K562 (cell line): ENCODE measurements around the gene KRTAP5-5. TPM values are rescaled to one million over a fixed set of nuclear protein-coding genes. Genes with fewer than 3 reads are reported as not detected.

ENCODE experiments used
- ATAC-seq: fragments of 200-7000 bp; cut with Tn5 transposase; 3 replicates; pipeline ENCODE4 v1.9.1; 2020; ENCODE audit warnings: moderate library complexity
- BruUV-seq: library from RNA; stranded (reverse); fragments of 400-500 nt; replicated peaks from 2 replicates; lab custom pipeline; 2021; lab: Mats Ljungman, UMichigan
- CTCF ChIA-PET: fragments of 300-600 bp; formaldehyde crosslinking; extraction: SDS; loops from one replicate; lab custom pipeline; 2021; ENCODE audit warnings: low intra/inter-chr PET ratio; lab: Yijun Ruan, JAX
- POLR2A ChIA-PET: fragments of 300-600, 350-650 bp; sonication (Branson Sonifier 250); formaldehyde crosslinking; extraction: SDS; loops from one replicate; lab custom pipeline; 2021; ENCODE audit warnings: antibody characterized with exemption, inconsistent platforms; lab: Yijun Ruan, JAX
- DNase-seq, 4 experiments: peaks; one replicate each; pipeline versions ENCODE4 v3.0.0 to v3.0.0-alpha.2; 2011 to 2018; ENCODE audit warnings: low spot score in 3 of 4, mixed read lengths in 3 of 4; ENCODE audit errors: extremely low read depth in 1 of 4
- FAIRE-seq: peaks from 2 replicates; lab custom pipeline; 2011; peaks lifted over from hg19 to GRCh38; lab: Jason Lieb, UNC
- H2AFZ ChIP-seq: 2 replicates; pipeline ENCODE4 v1.6.0; 2011; ENCODE audit warnings: low read depth, low read length, control low read depth, inconsistent platforms
- H3K27ac ChIP-seq: fragments of 200-600 bp; 3 replicates; pipeline ENCODE4 v1.8.0; 2011; ENCODE audit warnings: low read depth, mild to moderate bottlenecking, control low read depth, inconsistent platforms, low read length, moderate library complexity, mixed read lengths; ENCODE audit errors: extremely low read depth
- H3K27me3 ChIP-seq, 2 experiments: fragments of 300-600 bp in 1 of 2; 2 replicates in 1 of 2; 3 replicates in 1 of 2; pipeline versions ENCODE4 v1.6.0 to v1.8.0; 2011; ENCODE audit warnings: inconsistent platforms in 2 of 2, low read length in 2 of 2, mild to moderate bottlenecking in 1 of 2, mixed read lengths in 1 of 2, moderate library complexity in 1 of 2; ENCODE audit not compliant: control insufficient read depth in 2 of 2, insufficient read depth in 2 of 2
- H3K36me3 ChIP-seq: fragments of 300-600 bp; 3 replicates; pipeline ENCODE4 v1.8.0; 2011; ENCODE audit warnings: mild to moderate bottlenecking, low read length, inconsistent platforms; ENCODE audit not compliant: control insufficient read depth, insufficient read depth
- H3K4me1 ChIP-seq, 2 experiments: fragments of 200-600 bp in 1 of 2; replicated peaks in 1 of 2; 2 replicates in 1 of 2; 3 replicates in 1 of 2; pipeline versions ENCODE4 v1.5.1 to v1.8.0; 2011; ENCODE audit warnings: inconsistent platforms in 2 of 2, low read length in 2 of 2, mild to moderate bottlenecking in 1 of 2, mixed read lengths in 1 of 2, moderate library complexity in 1 of 2; ENCODE audit not compliant: control insufficient read depth in 2 of 2, insufficient read depth in 2 of 2
- H3K4me2 ChIP-seq: 2 replicates; pipeline ENCODE4 v1.6.1; 2011; ENCODE audit warnings: low read length, control low read depth, inconsistent platforms, mixed read lengths; ENCODE audit not compliant: insufficient read depth
- H3K4me3 ChIP-seq: fragments of 200-600 bp; sonication (generic), shearing (Covaris generic); 2 replicates; pipeline ENCODE4 v1.5.1; 2016; ENCODE audit warnings: control low read depth, inconsistent platforms
- H3K79me2 ChIP-seq: fragments of 200-600 bp; 3 replicates; pipeline ENCODE4 v1.8.0; 2011; ENCODE audit warnings: low read length, inconsistent platforms; ENCODE audit not compliant: control insufficient read depth, insufficient read depth
- H3K9ac ChIP-seq, 2 experiments: 2 replicates each; pipeline versions ENCODE4 v1.6.0 to v1.6.1; 2011; ENCODE audit warnings: low read depth in 2 of 2, low read length in 2 of 2, control low read depth in 1 of 2, inconsistent platforms in 1 of 2, mild to moderate bottlenecking in 1 of 2, mixed read lengths in 1 of 2; ENCODE audit not compliant: insufficient read depth in 1 of 2
- H3K9me1 ChIP-seq: one replicate; pipeline ENCODE4 v1.6.0; 2011; ENCODE audit warnings: inconsistent platforms, mild to moderate bottlenecking, low read length, moderate library complexity; ENCODE audit not compliant: control insufficient read depth, insufficient read depth
- H3K9me3 ChIP-seq: replicated peaks from 2 replicates; pipeline ENCODE4 v1.5.1; 2011; ENCODE audit warnings: low read depth, low read length, inconsistent platforms; ENCODE audit not compliant: control insufficient read depth, insufficient read depth
- H4K20me1 ChIP-seq: replicated peaks from 2 replicates; pipeline ENCODE4 v1.6.1; 2011; ENCODE audit warnings: low read length, inconsistent platforms, mixed read lengths; ENCODE audit not compliant: control insufficient read depth, insufficient read depth
- ETV6 ChIP-seq, 3 experiments: fragments of 150-350 bp in 1 of 3; sonication (generic) in 1 of 3; formaldehyde crosslinking in 1 of 3; IDR thresholded peaks; 2 replicates each; pipeline versions ENCODE4 v1.6.1 to v1.8.0; 2014 to 2022; ENCODE audit warnings: borderline replicate concordance in 2 of 3, low read depth in 2 of 3, antibody characterized with exemption in 1 of 3, low read length in 1 of 3, mild to moderate bottlenecking in 1 of 3, missing genetic modification reagents in 1 of 3
- GTF2A2 ChIP-seq: IDR thresholded peaks from 2 replicates; pipeline ENCODE4 v1.6.1; 2016; ENCODE audit warnings: mild to moderate bottlenecking, missing genetic modification characterization, missing compliant biosample characterization
- POLR2AphosphoS5 ChIP-seq: IDR thresholded peaks from 2 replicates; pipeline ENCODE4 v1.6.1; 2011; ENCODE audit warnings: mild to moderate bottlenecking, low read depth, low read length, moderate library complexity; ENCODE audit not compliant: control insufficient read depth, insufficient read depth
- POLR2B ChIP-seq: fragments of 450-650 bp; IDR thresholded peaks from 2 replicates; pipeline ENCODE4 v1.6.1; 2018; ENCODE audit warnings: low read depth; ENCODE audit not compliant: partially characterized antibody
- ZNF212 ChIP-seq: fragments of 450-650 bp; formaldehyde crosslinking; IDR thresholded peaks from 2 replicates; pipeline ENCODE4 v1.4.0; 2020; ENCODE audit warnings: mild to moderate bottlenecking
- WGBS: fragments of 100-300 bp; shearing (Covaris generic); methylation state at CpG from one replicate; pipeline ENCODE4 v1.1.6; 2016; ENCODE audit warnings: low coverage, mixed read lengths; ENCODE audit not compliant: insufficient coverage; ENCODE audit errors: missing lambda C conversion rate; 5-methylcytosine and 5-hydroxymethylcytosine counted together
- in situ Hi-C: fragments of 300-500 bp; cut with MboI; formaldehyde crosslinking; loops from 4 replicates; pipeline ENCODE4 v1.15.0; 2018; ENCODE audit warnings: inconsistent platforms, mixed read lengths
- intact Hi-C: fragments of 100-400 bp; cut with micrococcal nuclease; formaldehyde crosslinking; loops from 2 replicates; pipeline ENCODE4 v1.14.2; 2022
- polyA plus RNA-seq, 8 experiments: library from polyadenylated mRNA; depleted of rRNA in 4 of 8; stranded (reverse) in 5 of 8; unstranded in 3 of 8; fragments of >200 nt; fragmentation: Nextera tagmentation in 2 of 8; fragmentation: Illumina TruSeq in 1 of 8; extraction: Ambion mirVana in 2 of 8; extraction: Trizol in 1 of 8; gene quantifications; 2 replicates each; pipeline versions ENCODE4 v1.2.1 to v1.2.3, GENCODE V29; 2011 to 2014; ENCODE audit warnings: inconsistent platforms in 1 of 8, missing spikeins in 1 of 8
- total RNA-seq, 7 experiments: library from RNA; depleted of rRNA in 6 of 7; stranded (reverse); fragments of >200 nt in 6 of 7; fragmentation: Illumina TruSeq in 2 of 7; extraction: Trizol in 2 of 7; gene quantifications; 2 replicates each; pipeline versions ENCODE4 v1.2.1 to v1.2.3, GENCODE V29; 2011 to 2021; ENCODE audit warnings: low replicate concordance in 1 of 7
- TF ChIP-seq, protein P1 (sequence below): IDR thresholded peaks from 2 replicates; pipeline ENCODE4 v1.6.1; 2016; ENCODE audit warnings: missing genetic modification characterization, missing compliant biosample characterization
- TF ChIP-seq, protein P2 (sequence below): IDR thresholded peaks from 2 replicates; pipeline ENCODE4 v1.6.1; 2011; ENCODE audit warnings: borderline replicate concordance, low read depth, mild to moderate bottlenecking, moderate library complexity, low read length; ENCODE audit not compliant: insufficient read depth, poor library complexity, severe bottlenecking

KRTAP5-5 gene
- total and polyA plus RNA-seq, 9 of the 15 experiments (the other 6 are each of a cell fraction or from before 2014, with no cell fraction given), result not detected

DNA sequence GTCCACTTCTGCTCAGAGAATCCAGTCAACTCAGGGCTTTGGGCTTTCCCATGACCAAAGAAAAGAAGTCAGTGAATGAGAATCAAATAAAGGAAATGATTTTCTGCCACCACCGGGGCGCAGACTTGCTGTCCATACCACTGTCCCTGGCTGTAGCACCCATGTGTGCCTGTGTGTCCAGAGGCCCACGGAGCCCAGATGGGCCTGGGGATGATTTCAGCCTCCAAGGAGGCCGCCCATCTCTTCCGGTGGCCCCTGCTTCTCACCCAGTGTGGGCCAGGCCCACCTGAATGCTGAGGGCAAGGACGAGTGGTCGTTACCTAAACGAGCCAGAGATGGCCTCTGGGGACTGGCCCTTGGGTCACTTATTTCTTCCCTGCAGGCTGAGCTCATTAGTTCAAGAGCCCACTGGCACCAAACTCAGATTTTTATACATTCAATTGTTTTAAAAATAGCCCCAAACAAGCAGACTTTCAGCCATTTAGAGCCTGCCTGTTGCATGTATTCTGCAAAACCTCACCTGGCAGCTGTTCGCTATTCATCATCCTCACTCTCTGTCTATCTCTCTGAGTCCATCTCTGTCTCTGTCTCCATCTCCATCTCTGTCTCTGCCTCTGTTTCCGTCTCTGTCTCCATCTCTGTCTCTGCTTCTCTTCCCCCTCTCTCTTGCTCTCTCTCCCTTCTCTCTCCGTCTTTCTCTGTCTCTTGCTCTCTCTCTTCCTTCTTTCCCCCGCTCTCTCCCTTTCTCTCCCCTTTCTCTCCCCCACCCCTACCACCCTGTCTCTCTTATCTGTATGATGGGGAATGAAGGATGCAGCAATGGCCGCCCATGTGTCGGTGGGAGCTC, 24.2 kb downstream of the KRTAP5-5 start:
- no peak overlapping the region for H3K4me3 ChIP-seq
- POLR2A ChIA-PET, result interaction anchor here (1.3 kb wide), 1 partner anchor 180 kb away, joined by 5 read pairs; the partner anchor contains the start of gene SYT8
- H2AFZ ChIP-seq, result no peak overlapping the region
- no peak for FAIRE-seq
- no peak overlapping the region for H3K9ac ChIP-seq
- peaks cover 17% of the 10 kb centered on the region for H4K20me1 ChIP-seq
- intact Hi-C loops, result loop anchor here (2.0 to 5.0 kb wide), 2 partner anchors 39 to 179 kb away; no protein-coding TSS in a partner anchor
- H3K79me2 ChIP-seq, result no peaks in the 10 kb centered on the region
- no peaks in the 10 kb centered on the region for H3K9me3 ChIP-seq
- in situ Hi-C loops, result no loop called here
- ATAC-seq, result no peak
- no peaks in the 10 kb centered on the region for H3K9me1 ChIP-seq
- H3K4me1 ChIP-seq, result peaks cover 0 to 10% of the 10 kb centered on the region in 2 experiments; a peak in 2 of 5 replicates
- H3K36me3 ChIP-seq, result no peaks in the 10 kb centered on the region
- H3K27ac ChIP-seq, result no peak overlapping the region
- TF ChIP-seq, protein P1, sequence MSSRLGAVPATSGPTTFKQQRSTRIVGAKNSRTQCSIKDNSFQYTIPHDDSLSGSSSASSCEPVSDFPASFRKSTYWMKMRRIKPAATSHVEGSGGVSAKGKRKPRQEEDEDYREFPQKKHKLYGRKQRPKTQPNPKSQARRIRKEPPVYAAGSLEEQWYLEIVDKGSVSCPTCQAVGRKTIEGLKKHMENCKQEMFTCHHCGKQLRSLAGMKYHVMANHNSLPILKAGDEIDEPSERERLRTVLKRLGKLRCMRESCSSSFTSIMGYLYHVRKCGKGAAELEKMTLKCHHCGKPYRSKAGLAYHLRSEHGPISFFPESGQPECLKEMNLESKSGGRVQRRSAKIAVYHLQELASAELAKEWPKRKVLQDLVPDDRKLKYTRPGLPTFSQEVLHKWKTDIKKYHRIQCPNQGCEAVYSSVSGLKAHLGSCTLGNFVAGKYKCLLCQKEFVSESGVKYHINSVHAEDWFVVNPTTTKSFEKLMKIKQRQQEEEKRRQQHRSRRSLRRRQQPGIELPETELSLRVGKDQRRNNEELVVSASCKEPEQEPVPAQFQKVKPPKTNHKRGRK (tag), result 0 out of 2 replicates have a peak, but pooled peaks have one; percentile 20
- no peak for TF ChIP-seq POLR2B
- TF ChIP-seq ZNF212 (CRISPR knock-in tag), result no peak
- TF ChIP-seq POLR2AphosphoS5, result no peak
- TF ChIP-seq GTF2A2, result no peak
- TF ChIP-seq, protein P2, sequence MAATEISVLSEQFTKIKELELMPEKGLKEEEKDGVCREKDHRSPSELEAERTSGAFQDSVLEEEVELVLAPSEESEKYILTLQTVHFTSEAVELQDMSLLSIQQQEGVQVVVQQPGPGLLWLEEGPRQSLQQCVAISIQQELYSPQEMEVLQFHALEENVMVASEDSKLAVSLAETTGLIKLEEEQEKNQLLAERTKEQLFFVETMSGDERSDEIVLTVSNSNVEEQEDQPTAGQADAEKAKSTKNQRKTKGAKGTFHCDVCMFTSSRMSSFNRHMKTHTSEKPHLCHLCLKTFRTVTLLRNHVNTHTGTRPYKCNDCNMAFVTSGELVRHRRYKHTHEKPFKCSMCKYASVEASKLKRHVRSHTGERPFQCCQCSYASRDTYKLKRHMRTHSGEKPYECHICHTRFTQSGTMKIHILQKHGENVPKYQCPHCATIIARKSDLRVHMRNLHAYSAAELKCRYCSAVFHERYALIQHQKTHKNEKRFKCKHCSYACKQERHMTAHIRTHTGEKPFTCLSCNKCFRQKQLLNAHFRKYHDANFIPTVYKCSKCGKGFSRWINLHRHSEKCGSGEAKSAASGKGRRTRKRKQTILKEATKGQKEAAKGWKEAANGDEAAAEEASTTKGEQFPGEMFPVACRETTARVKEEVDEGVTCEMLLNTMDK, result no peak
- TF ChIP-seq ETV6 (IDR thresholded peaks at IDR 0.05; ENCODE audit: borderline replicate concordance in 1 of 2, low read depth in 2 of 2, low read length in 1 of 2), result no peak
- TF ChIP-seq ETV6 (CRISPR knock-in tag; IDR thresholded peaks at IDR 0.05; ENCODE audit: borderline replicate concordance), result no peak
- TF ChIP-seq, all 486 proteins: peak for 1
- WGBS, result 3% methylated on average over 14 of the region's 14 CpGs
- peaks cover 29 to 88% of the 10 kb centered on the region in 2 experiments; a peak in 4 of 5 replicates for H3K27me3 ChIP-seq
- no peak overlapping the region for H3K4me2 ChIP-seq
- CTCF ChIA-PET, result interaction anchor here (0.6 to 2.0 kb wide), 5 partner anchors 178 to 498 kb away, joined by 4 to 15 read pairs (median 13); no protein-coding TSS in a partner anchor
- DNase-seq, result no peak
- no TSS peak for BruUV-seq
